Measurements from ENCODE around the gene MAP3K19.
"Not testable (repeated sequence)": the region's sequence is repeated elsewhere in the genome, so short reads cannot be mapped to it uniquely, and the experiment has no call there.

MAP3K19 gene

GRCh38 chr2:135052042-135052876 is 5.0 kb upstream of the MAP3K19 start, which contains the start of gene RAB3GAP1:
RAB3GAP1 (plus strand) TSS chr2:135052292; CDS start chr2:135052308, 16 bp downstream.
- peak; percentile 94 for DNase-seq

- no peak for DNase-seq
Measured at GRCh38 chr2:135050684-135051083, 3.4 kb upstream of the MAP3K19 start.

- DNase-seq: no peak
Measured at GRCh38 chr2:135050132-135050531, 2.9 kb upstream of the MAP3K19 start.

GRCh38 chr2:135048122-135048521 is 875 bp upstream of the MAP3K19 start:
- DNase-seq: no peak

- DNase-seq: peak; percentile 69
Measured at GRCh38 chr2:135043345-135043744, 3.9 kb downstream of the MAP3K19 start.

- no peak for DNase-seq
Measured at GRCh38 chr2:135037831-135038230, 9.4 kb downstream of the MAP3K19 start.

- not testable (repeated sequence) for DNase-seq
Measured at GRCh38 chr2:135033216-135033615, 14.0 kb downstream of the MAP3K19 start.

GRCh38 chr2:135030826-135031225 is 16.4 kb downstream of the MAP3K19 start:
- no peak for DNase-seq

GRCh38 chr2:135029481-135030134 is 17.6 kb downstream of the MAP3K19 start:
- no peak for DNase-seq

GRCh38 chr2:135023886-135024485 is 23.3 kb downstream of the MAP3K19 start:
- no peak for DNase-seq

GRCh38 chr2:135022952-135023880 is 24.0 kb downstream of the MAP3K19 start:
- DNase-seq: no peak

GRCh38 chr2:135021618-135022017 is 25.6 kb downstream of the MAP3K19 start:
- no peak for DNase-seq

GRCh38 chr2:135011633-135012032 is 35.6 kb downstream of the MAP3K19 start:
- DNase-seq: no peak

GRCh38 chr2:135010200-135010942 is 36.9 kb downstream of the MAP3K19 start:
- no peak for DNase-seq

GRCh38 chr2:135009339-135009738 is 37.9 kb downstream of the MAP3K19 start:
- DNase-seq: no peak

- no peak for DNase-seq
Measured at GRCh38 chr2:135005753-135006152, 41.5 kb downstream of the MAP3K19 start.

- DNase-seq: peak; percentile 83
Measured at GRCh38 chr2:135004005-135004746, 43.1 kb downstream of the MAP3K19 start.

- DNase-seq: no peak
Measured at GRCh38 chr2:135002836-135003235, 44.4 kb downstream of the MAP3K19 start.

GRCh38 chr2:134999521-134999920 is 47.7 kb downstream of the MAP3K19 start:
- DNase-seq: no peak

GRCh38 chr2:134988994-134989605 is 58.1 kb downstream of the MAP3K19 start:
- DNase-seq: no peak

- DNase-seq: no peak
Measured at GRCh38 chr2:134985061-134985460, 62.2 kb downstream of the MAP3K19 start.

Measured in stimulated activated CD8-positive, alpha-beta memory T cell treated with anti-CD3 and anti-CD28 coated beads, Interleukin-4, amount 100 ng/mL, for 48 hours (primary cell).